ENCODE results near the gene GRHPR. TPM values are rescaled to one million over a fixed set of nuclear protein-coding genes. Genes with fewer than 3 reads are reported as not detected.
A peak's percentile ranks its signal among the peaks of the same experiment; 100 is the strongest.

The GRHPR gene
- total and polyA plus RNA-seq, 2 of the 8 experiments (the other 6 are each of a cell fraction or from before 2014, with no cell fraction given) = 97.0 to 201 TPM

- Histone ChIP-seq H2AFZ (ENCODE audit: low read length) (no peak overlapping the region), H4K91ac (replicated peaks; ENCODE audit: insufficient read length, low read length) (no peak overlapping the region), H3K9ac (replicated peaks in 1 of 4; ENCODE audit: extremely low read depth in 1 of 4, low read depth in 3 of 4, low read length in 3 of 4) (no peak overlapping the region), H3K27me3 (replicated peaks in 1 of 4; ENCODE audit: control insufficient read depth in 3 of 4, extremely low read depth in 1 of 4, insufficient read depth in 3 of 4, low read length in 3 of 4) (no peaks in the 10 kb centered on the region), H3K14ac (ENCODE audit: insufficient read length) (no peak overlapping the region), H2AK5ac (ENCODE audit: low read depth, low read length) (no peak overlapping the region), H2BK20ac (ENCODE audit: low read length) (no peak overlapping the region), H4K5ac (ENCODE audit: insufficient read length, low read depth, low read length) (no peak overlapping the region), H2BK15ac (ENCODE audit: low read length) (no peak overlapping the region), H3K23ac (ENCODE audit: insufficient read length) (no peak overlapping the region), H3K36me3 (ENCODE audit: control insufficient read depth in 2 of 4, insufficient read depth in 4 of 4, low read length in 3 of 4) (peaks cover 13 to 19% (median 15%) of the 10 kb centered on the region in 4 experiments), H3K18ac (ENCODE audit: extremely low read depth, low read length) (no peak overlapping the region), H3K79me1 (ENCODE audit: low read depth, low read length) (peaks cover 4% of the 10 kb centered on the region), H2BK5ac (ENCODE audit: low read depth, low read length) (no peak overlapping the region), H2BK120ac (replicated peaks; ENCODE audit: low read depth, low read length) (no peak overlapping the region), H3K9me3 (ENCODE audit: insufficient read depth in 2 of 2, low read depth in 1 of 2, low read length in 1 of 2) (no peaks in the 10 kb centered on the region), H3K4ac (replicated peaks; ENCODE audit: insufficient read length, low read depth, low read length) (no peak overlapping the region), H2BK12ac (ENCODE audit: low read depth, low read length) (no peak overlapping the region), H3K56ac (replicated peaks; ENCODE audit: insufficient read length, low read depth, low read length) (no peak overlapping the region), H3K4me3 (ENCODE audit: extremely low read depth in 1 of 4, insufficient read depth in 2 of 4, low read depth in 3 of 4, low read length in 4 of 4) (no peak overlapping the region), H4K20me1 (replicated peaks in 1 of 2; ENCODE audit: control insufficient read depth in 1 of 2, insufficient read depth in 2 of 2, low read length in 2 of 2) (peaks cover 8% of the 10 kb centered on the region in 2 experiments), H3K4me2 (ENCODE audit: insufficient read depth in 1 of 2, low read depth in 2 of 2, low read length in 2 of 2) (no peak overlapping the region), H3K4me1 (replicated peaks in 1 of 4; ENCODE audit: control insufficient read depth in 3 of 4, insufficient read depth in 4 of 4, low read length in 3 of 4) (no peaks in the 10 kb centered on the region; a peak in 1 of 7 replicates), H3K23me2 (ENCODE audit: low read depth, low read length) (no peaks in the 10 kb centered on the region), H3K27ac (ENCODE audit: low read depth, low read length) (no peak overlapping the region), H3K79me2 (ENCODE audit: control insufficient read depth in 1 of 2, insufficient read depth in 2 of 2, low read length in 2 of 2) (peaks cover 0 to 63% of the 10 kb centered on the region in 2 experiments; a peak in 3 of 4 replicates), H4K8ac (ENCODE audit: extremely low read depth, insufficient read depth, low read length) (peak overlapping the region; percentile 53; the same call in 1 of the 2 replicates)
- CTCF ChIA-PET (ENCODE audit: partially characterized antibody) = interaction anchor here (1.4 to 1.7 kb wide), 3 partner anchors 22 to 39 kb away, joined by 3 to 4 read pairs (median 3); no protein-coding TSS in a partner anchor
- WGBS, 2 experiments (ENCODE audit: extremely low coverage in 1 of 2, insufficient coverage in 1 of 2, insufficient read length in 1 of 2, insufficient replicate concordance in 2 of 2, low coverage in 1 of 2, low lambda C conversion rate in 2 of 2, missing lambda C conversion rate in 1 of 2) = 89% methylated on average over 6 of the region's 6 CpGs; no CpG with 5 or more reads in 1 of the 2 experiments
- no peak for FAIRE-seq
- TF ChIP-seq SIX5 (IDR thresholded peaks at IDR 0.05; ENCODE audit: low read depth, low read length) = no peak
- no peak for TF ChIP-seq POU5F1 (IDR thresholded peaks at IDR 0.05; ENCODE audit: low read depth, low read length)
- TF ChIP-seq SIRT6 (IDR thresholded peaks at IDR 0.05; ENCODE audit: low read length) = no peak
- TF ChIP-seq CREB1 (IDR thresholded peaks at IDR 0.05) = no peak
- no peak for TF ChIP-seq TAF7 (optimal IDR thresholded peaks at IDR 0.05; ENCODE audit: borderline replicate concordance, low read depth, low read length)
- TF ChIP-seq HDAC6 (IDR thresholded peaks at IDR 0.05; ENCODE audit: low read depth, low read length) = no peak
- TF ChIP-seq SIN3A (conservative IDR thresholded peaks at IDR 0.05 in 1 of 2, IDR thresholded peaks at IDR 0.05 in 1 of 2; ENCODE audit: low read depth in 1 of 2, low read length in 2 of 2) = no peak
- no peak for TF ChIP-seq CHD1 (IDR thresholded peaks at IDR 0.05; ENCODE audit: low read depth, low read length)
- TF ChIP-seq RNF2 (IDR thresholded peaks at IDR 0.05; ENCODE audit: borderline replicate concordance, low read depth, low read length, missing control alignments, poor library complexity, severe bottlenecking) = no peak
- TF ChIP-seq TBP (IDR thresholded peaks at IDR 0.05; ENCODE audit: low read depth, low read length) = no peak
- no peak for TF ChIP-seq RFX5 (IDR thresholded peaks at IDR 0.05; ENCODE audit: borderline replicate concordance, low read depth, low read length)
- TF ChIP-seq JUND (IDR thresholded peaks at IDR 0.05; ENCODE audit: low read length) = no peak
- no peak for TF ChIP-seq NANOG (IDR thresholded peaks at IDR 0.05; ENCODE audit: insufficient read depth, low read depth, low read length, poor library complexity, severe bottlenecking)
- no peak for TF ChIP-seq CBX5 (IDR thresholded peaks at IDR 0.05; ENCODE audit: low read depth, low read length)
- no peak for TF ChIP-seq SUZ12 (IDR thresholded peaks at IDR 0.05; ENCODE audit: low read length)
- no peak for DNase-seq (ENCODE audit: low read depth in 1 of 2, low spot score in 2 of 2)
- POLR2A ChIA-PET (ENCODE audit: partially characterized antibody) = interaction anchor here (3.1 kb wide), 1 partner anchor 9 kb away, joined by 14 read pairs; no protein-coding TSS in a partner anchor
These were observed 23.3 kb downstream of the GRHPR start for GRCh38 chr9:37445832-37446231.

All from H1 (cell line).